HepG2 (cell line): ENCODE data around the gene HPD.
A peak's percentile ranks its signal among the peaks of the same experiment; 100 is the strongest.

Experiments
- CBFB ChIP-seq: sonication (generic); formaldehyde crosslinking; IDR thresholded peaks from 2 replicates; pipeline ENCODE4 v1.4.0; 2020; ENCODE audit warnings: missing genetic modification reagents
- CENPBD1 ChIP-seq: sonication (generic); formaldehyde crosslinking; IDR thresholded peaks from 2 replicates; pipeline ENCODE4 v1.8.0; 2022; ENCODE audit warnings: missing genetic modification reagents, low read depth, mild to moderate bottlenecking, borderline replicate concordance
- CREB1 ChIP-seq, 2 experiments: fragments of 450-650 bp in 1 of 2; IDR thresholded peaks; 2 replicates each; pipeline ENCODE4 v1.6.1; 2016 to 2017; ENCODE audit warnings: control low read depth in 1 of 2, mild to moderate bottlenecking in 1 of 2, missing compliant biosample characterization in 1 of 2, missing genetic modification characterization in 1 of 2
- CTCF ChIP-seq: sonication (generic); formaldehyde crosslinking; IDR thresholded peaks from 2 replicates; pipeline ENCODE4 v1.5.0; 2020; ENCODE audit warnings: mild to moderate bottlenecking, missing genetic modification reagents, moderate library complexity
- EZH2 ChIP-seq: conservative IDR thresholded peaks from 2 replicates; pipeline ENCODE4 v1.6.1; 2012; ENCODE audit warnings: mild to moderate bottlenecking, low read depth, low read length, moderate library complexity
- KDM5B ChIP-seq: sonication (generic); formaldehyde crosslinking; IDR thresholded peaks from 2 replicates; pipeline ENCODE4 v1.4.0; 2020; ENCODE audit warnings: missing genetic modification reagents, mild to moderate bottlenecking, borderline replicate concordance
- NR2C2 ChIP-seq: sonication (generic); formaldehyde crosslinking; IDR thresholded peaks from 2 replicates; pipeline ENCODE4 v1.4.0; 2020; ENCODE audit warnings: missing genetic modification reagents, mild to moderate bottlenecking, moderate library complexity, borderline replicate concordance
- PRDM15 ChIP-seq: sonication (generic); formaldehyde crosslinking; IDR thresholded peaks from 2 replicates; pipeline ENCODE4 v1.4.0; 2020; ENCODE audit warnings: missing genetic modification reagents
- RAD21 ChIP-seq: fragments of 450-650 bp; formaldehyde crosslinking; IDR thresholded peaks from 2 replicates; pipeline ENCODE4 v1.5.0; 2020; ENCODE audit warnings: mild to moderate bottlenecking
- SIX1 ChIP-seq: sonication (generic); formaldehyde crosslinking; IDR thresholded peaks from 2 replicates; pipeline ENCODE4 v1.4.0; 2020; ENCODE audit warnings: missing genetic modification reagents, borderline replicate concordance
- ZNF253 ChIP-seq: sonication (generic); formaldehyde crosslinking; IDR thresholded peaks from 2 replicates; pipeline ENCODE4 v1.8.0; 2022; ENCODE audit warnings: mild to moderate bottlenecking, missing genetic modification reagents, borderline replicate concordance
- ZNF503 ChIP-seq: sonication (generic); formaldehyde crosslinking; IDR thresholded peaks from 2 replicates; pipeline ENCODE4 v1.4.0; 2020; ENCODE audit warnings: missing genetic modification reagents
- ZSCAN30 ChIP-seq: sonication (generic); formaldehyde crosslinking; IDR thresholded peaks from 2 replicates; pipeline ENCODE4 v1.5.0; 2020; ENCODE audit warnings: mild to moderate bottlenecking, missing genetic modification reagents

- TF ChIP-seq CBFB (CRISPR knock-in tag) = peak; percentile 75
- TF ChIP-seq NR2C2 (CRISPR knock-in tag) = peak; percentile 85
- TF ChIP-seq ZSCAN30 (CRISPR knock-in tag) = 0 out of 2 replicates have a peak, but pooled peaks have one; percentile 56
- peak; percentile 77 for TF ChIP-seq CTCF (CRISPR knock-in tag)
- TF ChIP-seq ZNF253 = no peak
- TF ChIP-seq ZNF503 (CRISPR knock-in tag) = no peak; the same call in 1 of the 2 replicates
- TF ChIP-seq SIX1 (CRISPR knock-in tag) = peak; percentile 26; the same call in 1 of the 2 replicates
- TF ChIP-seq CREB1 (IDR thresholded peaks at IDR 0.05) = peak; percentile 60
- TF ChIP-seq CREB1 (CRISPR knock-in tag; IDR thresholded peaks at IDR 0.05) = no peak
- peak; percentile 66 for TF ChIP-seq KDM5B
- no peak for TF ChIP-seq CENPBD1 (CRISPR knock-in tag)
- TF ChIP-seq EZH2 = no peak
- peak; percentile 47 for TF ChIP-seq RAD21
- no peak for TF ChIP-seq PRDM15 (CRISPR knock-in tag)
These were observed 61.6 kb downstream of the HPD start for GRCh38 chr12:121796855-121797751.
